ENCODE results near the gene GRID1.

DNA sequence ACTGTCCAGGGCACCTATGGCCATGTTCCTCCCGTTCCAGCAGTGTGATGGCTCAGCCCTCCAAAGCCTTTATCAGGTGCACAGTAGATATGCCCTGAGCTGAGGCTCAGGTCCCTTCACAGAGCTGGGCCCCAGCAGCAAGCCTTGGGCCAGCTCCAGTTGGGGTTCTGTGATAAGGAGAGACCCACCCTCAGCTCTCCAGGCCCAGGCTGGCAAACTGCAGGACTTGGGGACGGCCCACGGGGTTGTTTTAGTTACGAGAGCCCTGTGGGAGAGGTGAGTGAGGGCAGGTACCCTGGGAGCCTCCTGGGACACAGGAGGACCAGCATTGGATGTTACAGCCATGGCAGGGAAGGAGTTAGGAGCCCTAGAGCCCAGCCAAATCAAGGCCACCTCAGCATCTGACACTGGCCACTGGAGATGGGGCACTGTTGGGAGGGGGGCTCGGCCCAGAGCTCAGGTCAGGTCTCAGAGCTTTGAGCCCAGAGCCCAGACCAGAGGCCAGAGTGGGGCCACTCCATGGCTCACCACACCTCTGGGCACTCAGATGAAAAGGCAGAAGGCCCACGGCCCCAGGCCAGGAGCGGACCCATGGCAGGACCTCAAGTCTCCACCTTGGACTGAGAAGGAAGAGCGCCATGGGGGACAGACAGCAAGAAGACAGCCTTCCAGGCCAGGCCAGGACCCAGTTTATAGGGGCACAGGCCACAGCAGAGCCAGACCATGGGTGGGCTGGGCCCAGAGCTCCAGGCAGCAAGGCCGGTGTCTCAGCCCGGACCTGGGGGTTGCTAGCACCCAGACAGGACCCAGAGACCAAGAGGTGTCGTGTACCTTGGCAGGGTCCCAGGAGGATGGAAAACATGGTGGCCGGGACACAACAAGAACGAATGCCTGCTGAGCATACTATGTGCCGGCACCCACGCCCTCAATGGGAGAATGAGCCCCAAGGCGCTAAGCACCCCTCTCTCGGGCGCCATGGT is 12.8 kb downstream of the GRID1 start:
- TF ChIP-seq, protein P1, sequence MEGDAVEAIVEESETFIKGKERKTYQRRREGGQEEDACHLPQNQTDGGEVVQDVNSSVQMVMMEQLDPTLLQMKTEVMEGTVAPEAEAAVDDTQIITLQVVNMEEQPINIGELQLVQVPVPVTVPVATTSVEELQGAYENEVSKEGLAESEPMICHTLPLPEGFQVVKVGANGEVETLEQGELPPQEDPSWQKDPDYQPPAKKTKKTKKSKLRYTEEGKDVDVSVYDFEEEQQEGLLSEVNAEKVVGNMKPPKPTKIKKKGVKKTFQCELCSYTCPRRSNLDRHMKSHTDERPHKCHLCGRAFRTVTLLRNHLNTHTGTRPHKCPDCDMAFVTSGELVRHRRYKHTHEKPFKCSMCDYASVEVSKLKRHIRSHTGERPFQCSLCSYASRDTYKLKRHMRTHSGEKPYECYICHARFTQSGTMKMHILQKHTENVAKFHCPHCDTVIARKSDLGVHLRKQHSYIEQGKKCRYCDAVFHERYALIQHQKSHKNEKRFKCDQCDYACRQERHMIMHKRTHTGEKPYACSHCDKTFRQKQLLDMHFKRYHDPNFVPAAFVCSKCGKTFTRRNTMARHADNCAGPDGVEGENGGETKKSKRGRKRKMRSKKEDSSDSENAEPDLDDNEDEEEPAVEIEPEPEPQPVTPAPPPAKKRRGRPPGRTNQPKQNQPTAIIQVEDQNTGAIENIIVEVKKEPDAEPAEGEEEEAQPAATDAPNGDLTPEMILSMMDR (conservative IDR thresholded peaks at IDR 0.05; ENCODE audit: low read depth, low read length), result no peak
- TF ChIP-seq EZH2 (IDR thresholded peaks at IDR 0.05; ENCODE audit: low read length, unreplicated experiment), result no peak

Data from PC-3 (cell line).